Kidney (tissue), 14 donors: ENCODE measurements around the gene CIITA. TPM values are rescaled to one million over a fixed set of nuclear protein-coding genes. Genes with fewer than 3 reads are reported as not detected.

Experiments
- DNase-seq, 5 donors: peaks; one replicate each; pipeline ENCODE4 v3.0.0-alpha.2; 2013 to 2020
- FAIRE-seq: peaks from 2 replicates; lab custom pipeline; 2012; peaks lifted over from hg19 to GRCh38; lab: Jason Lieb, UNC
- H3K27ac ChIP-seq, 2 donors: one replicate each; pipeline ENCODE4 v1.7.0; 2013; ENCODE audit warnings: low read depth in 2 of 2, low read length in 2 of 2, inconsistent platforms in 1 of 2
- H3K27me3 ChIP-seq: one replicate; pipeline ENCODE4 v1.7.1; 2013; ENCODE audit warnings: low read length, inconsistent platforms; ENCODE audit not compliant: control insufficient read depth, insufficient read depth
- H3K36me3 ChIP-seq, 3 donors: one replicate each; pipeline versions ENCODE4 v1.7.0 to v1.7.1; 2013; ENCODE audit warnings: low read length in 3 of 3, control low read depth in 1 of 3, inconsistent platforms in 1 of 3; ENCODE audit not compliant: insufficient read depth in 3 of 3, control insufficient read depth in 2 of 3
- H3K4me1 ChIP-seq, 3 donors: one replicate each; pipeline versions ENCODE4 v1.7.0 to v1.7.1; 2013; ENCODE audit warnings: low read length in 3 of 3, inconsistent platforms in 1 of 3, low read depth in 1 of 3; ENCODE audit not compliant: control insufficient read depth in 2 of 3, insufficient read depth in 2 of 3
- H3K4me3 ChIP-seq, 3 donors: one replicate each; pipeline versions ENCODE4 v1.7.0 to v1.8.1; 2013; ENCODE audit warnings: low read length in 3 of 3, control low read depth in 1 of 3, inconsistent platforms in 1 of 3
- H3K9ac ChIP-seq, 3 donors: one replicate each; pipeline versions ENCODE4 v1.7.0 to v1.7.1; 2013; ENCODE audit warnings: low read length in 3 of 3, control low read depth in 1 of 3, inconsistent platforms in 1 of 3
- H3K9me3 ChIP-seq, 3 donors: one replicate each; pipeline versions ENCODE4 v1.7.0 to v1.7.1; 2013; ENCODE audit warnings: low read length in 3 of 3, control low read depth in 1 of 3, inconsistent platforms in 1 of 3; ENCODE audit not compliant: control insufficient read depth in 2 of 3, insufficient read depth in 1 of 3
- intact Hi-C: fragments of 100-400 bp; cut with DNase I; formaldehyde crosslinking; loops from one replicate; pipeline ENCODE4 v1.11.1; 2022
- polyA plus RNA-seq: library from polyadenylated mRNA; stranded (reverse); fragments of 350-450 nt; fragmentation: Illumina TruSeq; extraction: RNeasy Lipid Tissue Mini Kit (QIAGEN cat#74804); gene quantifications from one replicate; pipeline ENCODE4 v1.2.3, GENCODE V29; 2014; ENCODE audit warnings: low read depth, low replicate concordance; ENCODE audit not compliant: insufficient read depth
- total RNA-seq: library from RNA; stranded (reverse); fragmentation: NEBNext Ultra II Directional; extraction: Animal tissue kit (Norgen Biotek cat#: 25700); gene quantifications from one replicate; pipeline ENCODE4 v1.2.1, GENCODE V29; 2021
- TF ChIP-seq, protein P1 (sequence below): IDR thresholded peaks from 3 replicates; pipeline ENCODE4 v1.5.1; 2012; ENCODE audit warnings: mild to moderate bottlenecking, moderate library complexity, borderline replicate concordance; ENCODE audit not compliant: insufficient read depth; ENCODE audit errors: extremely low read depth
- donor health status: control.
- donor health status: control.
- donor health status: control.
- donor health status: control.
- donor health status: control.
- donor health status: DM: yes; HTN: yes; CAD: no.
- donor health status: Normal renal cell carcinoma (clear cell type).

Gene CIITA
- total and polyA plus RNA-seq, 2 donors from 2014 or later = 8.3 to 50.5 TPM

DNA sequence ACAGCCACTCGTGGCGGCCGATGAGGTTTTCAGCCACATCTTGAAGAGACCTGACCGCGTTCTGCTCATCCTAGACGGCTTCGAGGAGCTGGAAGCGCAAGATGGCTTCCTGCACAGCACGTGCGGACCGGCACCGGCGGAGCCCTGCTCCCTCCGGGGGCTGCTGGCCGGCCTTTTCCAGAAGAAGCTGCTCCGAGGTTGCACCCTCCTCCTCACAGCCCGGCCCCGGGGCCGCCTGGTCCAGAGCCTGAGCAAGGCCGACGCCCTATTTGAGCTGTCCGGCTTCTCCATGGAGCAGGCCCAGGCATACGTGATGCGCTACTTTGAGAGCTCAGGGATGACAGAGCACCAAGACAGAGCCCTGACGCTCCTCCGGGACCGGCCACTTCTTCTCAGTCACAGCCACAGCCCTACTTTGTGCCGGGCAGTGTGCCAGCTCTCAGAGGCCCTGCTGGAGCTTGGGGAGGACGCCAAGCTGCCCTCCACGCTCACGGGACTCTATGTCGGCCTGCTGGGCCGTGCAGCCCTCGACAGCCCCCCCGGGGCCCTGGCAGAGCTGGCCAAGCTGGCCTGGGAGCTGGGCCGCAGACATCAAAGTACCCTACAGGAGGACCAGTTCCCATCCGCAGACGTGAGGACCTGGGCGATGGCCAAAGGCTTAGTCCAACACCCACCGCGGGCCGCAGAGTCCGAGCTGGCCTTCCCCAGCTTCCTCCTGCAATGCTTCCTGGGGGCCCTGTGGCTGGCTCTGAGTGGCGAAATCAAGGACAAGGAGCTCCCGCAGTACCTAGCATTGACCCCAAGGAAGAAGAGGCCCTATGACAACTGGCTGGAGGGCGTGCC is 30.1 kb downstream of the CIITA start:
- TF ChIP-seq, protein P1, sequence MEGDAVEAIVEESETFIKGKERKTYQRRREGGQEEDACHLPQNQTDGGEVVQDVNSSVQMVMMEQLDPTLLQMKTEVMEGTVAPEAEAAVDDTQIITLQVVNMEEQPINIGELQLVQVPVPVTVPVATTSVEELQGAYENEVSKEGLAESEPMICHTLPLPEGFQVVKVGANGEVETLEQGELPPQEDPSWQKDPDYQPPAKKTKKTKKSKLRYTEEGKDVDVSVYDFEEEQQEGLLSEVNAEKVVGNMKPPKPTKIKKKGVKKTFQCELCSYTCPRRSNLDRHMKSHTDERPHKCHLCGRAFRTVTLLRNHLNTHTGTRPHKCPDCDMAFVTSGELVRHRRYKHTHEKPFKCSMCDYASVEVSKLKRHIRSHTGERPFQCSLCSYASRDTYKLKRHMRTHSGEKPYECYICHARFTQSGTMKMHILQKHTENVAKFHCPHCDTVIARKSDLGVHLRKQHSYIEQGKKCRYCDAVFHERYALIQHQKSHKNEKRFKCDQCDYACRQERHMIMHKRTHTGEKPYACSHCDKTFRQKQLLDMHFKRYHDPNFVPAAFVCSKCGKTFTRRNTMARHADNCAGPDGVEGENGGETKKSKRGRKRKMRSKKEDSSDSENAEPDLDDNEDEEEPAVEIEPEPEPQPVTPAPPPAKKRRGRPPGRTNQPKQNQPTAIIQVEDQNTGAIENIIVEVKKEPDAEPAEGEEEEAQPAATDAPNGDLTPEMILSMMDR = no peak

DNA sequence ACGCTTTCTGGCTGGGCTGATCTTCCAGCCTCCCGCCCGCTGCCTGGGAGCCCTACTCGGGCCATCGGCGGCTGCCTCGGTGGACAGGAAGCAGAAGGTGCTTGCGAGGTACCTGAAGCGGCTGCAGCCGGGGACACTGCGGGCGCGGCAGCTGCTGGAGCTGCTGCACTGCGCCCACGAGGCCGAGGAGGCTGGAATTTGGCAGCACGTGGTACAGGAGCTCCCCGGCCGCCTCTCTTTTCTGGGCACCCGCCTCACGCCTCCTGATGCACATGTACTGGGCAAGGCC is 30.7 kb downstream of the CIITA start:
- DNase-seq = no peak
- no peaks in the 10 kb centered on the region for H3K9me3 ChIP-seq
- no peak overlapping the region for H3K27ac ChIP-seq
- H3K36me3 ChIP-seq = peaks cover 0 to 8% (median 5%) of the 10 kb centered on the region in 3 donors
- no peaks in the 10 kb centered on the region for H3K4me1 ChIP-seq
- no peak for FAIRE-seq
- H3K9ac ChIP-seq = no peak overlapping the region
- H3K4me3 ChIP-seq = no peak overlapping the region
- intact Hi-C loops = no loop called here
- no peaks in the 10 kb centered on the region for H3K27me3 ChIP-seq
- TF ChIP-seq, protein P1 = no peak

More for the DNA sequence above, 30.1 kb downstream of the CIITA start:
- intact Hi-C loops = no loop called here
- FAIRE-seq (no peak), DNase-seq (no peak)
- Histone ChIP-seq H3K4me1 (no peaks in the 10 kb centered on the region), H3K27ac (no peak overlapping the region), H3K9me3 (no peaks in the 10 kb centered on the region), H3K36me3 (peaks cover 0 to 14% (median 8%) of the 10 kb centered on the region in 3 donors), H3K4me3 (no peak overlapping the region), H3K9ac (no peak overlapping the region), H3K27me3 (no peaks in the 10 kb centered on the region)

DNA sequence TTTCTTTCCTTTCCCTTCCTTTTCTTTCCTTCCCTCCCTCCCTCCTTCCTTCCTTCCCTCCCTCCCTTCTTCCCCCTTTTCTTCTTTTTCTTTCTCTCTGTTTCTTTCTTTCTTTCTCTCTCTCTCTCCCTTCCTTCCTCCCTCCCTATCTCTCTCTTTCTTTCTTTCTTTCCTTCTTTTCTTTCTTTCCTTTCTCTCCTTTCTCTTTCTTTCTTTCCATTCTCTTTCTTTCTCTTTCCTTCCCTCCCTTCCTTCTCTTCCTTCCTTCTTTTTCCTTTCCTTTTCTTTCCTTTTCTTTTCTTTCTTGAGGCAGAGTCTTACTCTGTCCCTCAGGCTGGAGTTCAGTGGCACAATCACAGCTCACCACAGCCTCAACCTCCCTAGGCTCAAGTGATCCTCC is 34.3 kb downstream of the CIITA start:
- Histone ChIP-seq H3K9me3 (no peaks in the 10 kb centered on the region), H3K36me3 (peaks cover 0 to 3% (median 0%) of the 10 kb centered on the region in 3 donors), H3K27ac (no peak overlapping the region), H3K9ac (no peak overlapping the region), H3K4me3 (no peak overlapping the region), H3K4me1 (no peaks in the 10 kb centered on the region), H3K27me3 (no peaks in the 10 kb centered on the region)
- TF ChIP-seq, protein P1 = no peak
- DNase-seq (no peak), FAIRE-seq (no peak)
- intact Hi-C loops = no loop called here
